IPS-NIHi11 (cell line): ENCODE measurements around the gene E2F8.

Experiments used
- DNase-seq: peaks from one replicate; pipeline ENCODE4 v3.0.0; 2012; ENCODE audit warnings: mixed read lengths, low spot score

Gene E2F8

DNA sequence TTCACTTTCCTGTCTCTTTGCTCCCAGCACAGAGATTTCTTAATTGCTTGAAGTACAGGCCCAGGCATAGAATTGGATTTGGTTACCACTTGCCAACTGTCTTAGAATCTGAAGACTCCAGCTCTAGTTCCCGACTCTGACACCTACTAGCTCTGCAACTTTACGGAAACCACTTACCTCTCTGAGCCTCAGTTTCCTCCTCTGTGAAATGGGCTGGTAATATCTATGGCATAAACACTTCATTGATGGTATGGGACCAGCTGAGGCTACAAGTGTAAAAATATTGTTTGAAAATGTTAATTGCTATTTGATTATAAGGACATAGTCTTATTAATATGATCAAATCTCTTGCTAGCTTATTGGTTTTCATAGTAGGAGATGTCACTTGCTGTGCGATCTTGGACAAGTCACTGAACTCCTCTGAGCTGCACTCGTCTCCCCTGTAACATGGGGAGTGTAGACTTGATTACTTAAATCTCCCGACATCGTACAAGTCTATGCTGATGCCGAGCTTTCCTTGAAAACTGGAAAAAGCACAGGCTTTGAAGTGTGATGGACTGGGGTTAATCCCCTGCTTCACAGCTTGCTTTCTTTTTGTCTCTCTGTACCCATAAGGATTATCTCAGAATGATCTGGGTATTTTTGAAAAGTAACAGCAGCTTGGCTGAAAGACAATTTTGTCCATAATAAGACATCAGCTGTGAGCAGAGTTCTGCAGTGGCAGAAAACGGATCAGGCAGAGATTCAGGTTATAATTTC lies 11.8 kb upstream of the E2F8 start:
- no peak for DNase-seq

DNA sequence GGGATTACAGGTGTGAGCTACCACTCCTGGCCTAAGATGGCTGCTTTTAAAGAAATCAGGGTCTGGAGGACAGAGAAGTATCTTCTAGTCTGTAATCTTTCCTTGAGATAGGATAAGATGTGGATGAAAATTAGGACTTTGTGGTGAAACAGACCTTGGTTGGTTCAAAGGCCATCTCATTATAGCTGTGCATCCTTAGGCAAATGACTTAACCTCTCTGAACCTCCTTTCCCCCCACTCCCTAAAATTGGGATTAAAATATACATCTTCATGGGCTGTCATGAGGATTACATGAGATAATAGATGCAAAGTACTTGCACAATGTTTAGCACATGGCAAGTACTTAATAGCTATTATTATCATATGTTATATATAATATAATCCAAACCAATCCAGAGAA lies 10.8 kb upstream of the E2F8 start:
- DNase-seq = no peak

DNA sequence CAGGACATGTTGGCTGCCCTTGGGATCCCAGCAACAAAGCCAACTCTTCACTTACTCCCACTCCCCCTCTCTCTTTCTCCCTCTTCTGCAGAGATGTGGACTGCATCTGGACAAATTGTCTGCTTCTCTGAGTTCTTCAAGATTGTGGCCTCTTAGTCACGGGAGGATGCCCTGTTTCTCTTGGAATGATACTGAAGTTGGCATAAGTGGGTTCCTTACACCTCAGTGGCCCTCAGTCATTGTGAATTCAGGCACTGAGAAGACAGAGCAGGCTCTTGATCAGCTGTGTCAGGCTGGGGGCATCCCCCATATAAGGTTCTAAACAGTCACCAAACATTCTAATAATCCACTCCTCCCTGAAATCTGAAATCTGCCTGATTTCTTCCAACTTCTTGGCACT lies 6.1 kb upstream of the E2F8 start:
- no peak for DNase-seq

DNA sequence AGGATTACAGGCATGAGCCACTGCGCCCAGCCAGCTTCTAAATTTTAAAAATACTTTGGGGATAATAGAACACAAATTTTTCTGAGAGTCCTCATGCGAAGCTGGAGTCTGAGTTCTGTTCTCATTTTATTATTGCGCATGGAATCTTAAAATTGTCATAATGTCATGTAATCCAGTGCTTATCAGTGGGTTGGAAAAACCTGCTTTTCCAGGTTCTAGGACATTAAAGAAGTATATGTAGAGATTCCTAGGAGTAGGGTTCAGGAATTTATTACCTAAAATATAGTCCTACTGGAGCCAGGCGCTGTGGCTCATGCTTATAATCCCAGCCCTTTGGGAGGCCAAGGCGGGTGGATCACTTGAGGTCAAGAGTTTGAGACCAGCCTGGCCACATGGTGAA lies 4.6 kb upstream of the E2F8 start:
- DNase-seq = no peak

DNA sequence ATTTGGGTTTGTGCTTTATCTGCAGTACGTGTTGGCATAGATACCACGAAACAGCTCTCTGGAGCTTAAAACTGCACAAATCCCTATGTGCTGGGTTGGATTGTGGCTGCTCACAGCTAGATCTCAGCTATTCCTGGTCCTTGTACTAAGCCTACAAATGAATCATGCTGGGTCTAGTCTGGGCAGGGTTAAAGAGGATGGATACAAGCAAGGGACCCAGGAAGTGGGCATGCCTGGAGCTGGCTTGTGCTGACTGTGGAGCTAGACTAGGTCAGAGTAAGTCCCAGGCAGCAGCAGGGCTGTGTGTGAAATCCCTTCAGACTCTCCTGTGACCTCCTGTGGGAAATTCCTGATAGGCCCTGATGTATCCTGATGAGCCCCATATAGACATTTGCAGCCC lies 3.9 kb upstream of the E2F8 start:
- no peak for DNase-seq

DNA sequence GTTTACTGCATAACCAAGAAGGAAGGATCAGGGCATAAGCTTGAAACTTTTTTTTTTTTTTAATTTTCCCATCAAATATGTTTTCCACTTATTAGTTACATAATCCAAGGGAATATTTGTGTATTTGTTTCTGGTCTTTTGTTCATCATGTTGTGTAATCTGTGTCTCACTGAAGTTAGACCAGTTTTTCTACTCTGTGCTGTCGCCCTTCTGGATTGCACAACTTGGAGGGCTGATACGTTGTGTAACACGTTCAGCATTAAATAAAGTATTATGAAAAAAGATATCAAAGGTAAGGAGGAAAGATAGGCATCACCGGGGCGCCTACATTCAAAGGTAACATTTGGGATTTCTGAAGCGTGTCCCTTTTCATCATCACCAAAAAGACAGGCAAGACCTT lies 3.3 kb upstream of the E2F8 start:
- DNase-seq = no peak

DNA sequence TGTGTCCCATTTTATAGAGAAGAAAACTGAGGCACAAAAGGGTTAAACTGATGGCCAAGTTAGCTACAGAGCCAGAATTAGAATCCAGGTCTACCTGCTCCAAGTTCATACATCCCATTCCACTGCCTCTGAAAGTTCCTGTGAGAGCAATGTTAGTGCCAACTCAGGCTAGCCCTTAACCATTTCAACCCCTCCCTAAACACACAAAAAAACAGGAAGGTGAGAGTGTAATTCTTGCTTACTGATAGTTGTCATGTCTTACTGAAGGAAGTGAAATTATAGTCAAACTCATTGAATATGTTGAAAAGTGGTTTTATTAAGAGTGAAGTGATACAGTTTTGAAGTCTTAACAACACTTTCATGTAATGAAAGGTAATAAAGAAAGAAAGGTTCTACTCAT lies 2.9 kb upstream of the E2F8 start:
- DNase-seq = no peak

DNA sequence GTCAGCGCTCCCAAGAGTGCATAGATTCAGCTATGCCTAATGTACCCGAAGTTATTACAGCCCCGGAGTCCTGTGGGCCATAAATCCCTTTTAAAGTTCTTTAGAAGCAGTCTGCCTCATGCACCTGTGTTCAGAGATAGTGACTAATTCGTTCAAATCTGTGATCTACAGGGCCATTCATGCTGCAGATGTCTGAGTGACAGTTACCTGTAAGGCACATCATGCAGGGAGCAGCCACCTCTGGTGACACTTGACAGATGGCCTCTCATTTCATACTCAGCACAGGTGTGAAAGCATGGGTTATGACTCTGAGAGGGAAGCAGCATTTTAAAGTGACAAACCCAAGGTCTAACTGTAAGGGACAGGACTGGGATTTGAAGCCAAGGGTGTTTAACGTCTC lies 2.4 kb upstream of the E2F8 start:
- DNase-seq = no peak

DNA sequence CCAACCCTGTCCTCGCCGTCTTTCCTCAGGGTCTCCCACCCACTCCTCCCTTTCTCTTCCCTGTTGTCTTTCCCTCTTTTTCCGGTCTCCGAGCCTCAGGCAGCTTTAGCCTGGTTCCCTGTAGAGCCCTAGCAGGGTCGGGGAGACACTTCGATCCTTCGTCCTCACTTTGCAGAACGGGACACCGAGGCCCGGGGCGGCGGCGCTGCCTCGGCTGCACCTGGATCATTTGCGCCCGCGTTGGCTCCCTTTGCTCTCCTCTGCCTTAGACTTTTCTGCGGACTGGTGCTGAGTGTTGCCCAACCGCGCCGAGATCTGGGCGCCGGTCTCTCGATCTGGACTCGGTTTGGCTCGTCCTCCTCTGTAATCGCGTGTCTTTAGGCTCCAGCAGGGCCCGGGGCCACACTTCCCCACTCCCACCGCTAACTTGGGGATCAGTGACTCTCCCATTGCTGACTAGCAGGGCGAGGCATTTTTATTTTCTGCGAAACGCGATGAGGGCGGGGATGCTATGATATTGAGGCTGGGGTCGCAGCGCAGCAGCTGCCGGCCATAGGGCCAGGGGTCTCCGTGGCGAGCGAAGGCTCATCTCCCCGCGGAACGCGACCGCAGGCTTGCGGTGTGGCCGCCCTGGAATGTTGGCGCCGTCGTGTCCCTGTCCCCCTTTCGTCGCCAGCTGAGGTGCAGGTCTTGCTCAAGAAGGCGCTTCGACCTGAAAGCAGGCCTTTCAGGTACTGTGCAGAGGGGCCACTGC lies 1.6 kb upstream of the E2F8 start:
- peak; percentile 44 for DNase-seq

DNA sequence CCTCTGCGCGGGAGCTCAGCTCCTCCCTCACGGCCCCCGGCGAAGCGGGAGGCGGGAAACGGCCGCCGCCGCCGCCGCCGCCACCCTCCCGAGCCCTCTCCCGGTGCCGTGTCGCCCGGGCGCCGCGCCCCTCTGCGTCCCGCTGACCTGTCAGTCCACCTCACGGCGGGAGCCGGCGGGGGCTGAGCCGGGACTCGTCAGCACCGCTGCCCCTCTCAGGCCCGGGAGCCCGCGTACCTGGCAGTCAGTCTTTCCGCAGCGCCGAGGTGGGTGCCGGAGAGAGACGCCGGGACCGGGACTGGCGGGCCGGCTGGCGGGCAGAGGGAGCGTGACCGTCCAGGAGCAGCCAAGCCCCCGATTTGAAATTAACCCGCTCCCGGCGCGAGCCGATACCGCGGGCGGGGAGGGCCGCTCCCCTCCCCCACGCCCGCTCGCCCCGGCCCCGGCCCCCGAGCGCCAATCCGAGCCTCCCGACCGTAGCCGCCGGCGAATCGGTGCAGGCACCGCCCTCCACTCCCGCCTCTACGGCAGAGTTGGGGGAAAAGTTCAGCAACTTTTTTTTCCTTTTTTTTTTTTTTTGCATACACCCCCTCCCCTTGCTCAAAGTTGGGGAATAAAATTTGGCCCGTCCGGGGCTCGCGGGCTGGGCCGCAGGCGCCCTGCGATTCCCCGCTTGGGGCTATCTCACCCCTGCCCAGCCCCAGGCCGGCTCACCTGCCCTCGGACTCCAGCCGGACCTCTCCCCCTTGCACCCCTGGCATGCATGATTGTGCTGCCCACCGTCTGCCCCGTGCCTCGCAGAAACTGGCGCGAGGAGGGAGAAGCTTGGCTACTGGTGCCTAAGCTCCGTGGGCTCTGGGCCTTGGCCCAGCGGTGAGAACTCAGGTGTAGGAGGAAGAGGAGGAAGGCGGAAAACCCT lies 774 bp upstream of the E2F8 start:
- DNase-seq = peak; percentile 90

DNA sequence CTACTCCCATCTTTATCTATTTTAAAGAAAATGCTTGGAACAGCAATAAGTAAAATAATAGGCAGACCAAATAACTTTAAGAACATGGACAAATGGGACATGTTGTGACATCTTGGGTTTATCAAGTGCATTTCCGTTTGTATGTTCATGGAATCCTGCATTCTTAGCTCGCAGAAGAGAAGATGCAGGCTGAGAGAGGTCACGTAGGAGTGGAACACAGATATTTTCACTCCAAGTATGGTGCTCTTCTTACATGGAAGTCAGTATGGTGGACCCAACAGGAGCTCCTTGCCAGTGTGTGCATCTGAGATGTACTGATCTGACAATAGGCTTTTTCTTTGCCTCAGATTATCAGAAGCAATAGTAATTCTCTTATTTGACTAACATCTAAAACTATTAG lies 1.7 kb downstream of the E2F8 start:
- DNase-seq = no peak

DNA sequence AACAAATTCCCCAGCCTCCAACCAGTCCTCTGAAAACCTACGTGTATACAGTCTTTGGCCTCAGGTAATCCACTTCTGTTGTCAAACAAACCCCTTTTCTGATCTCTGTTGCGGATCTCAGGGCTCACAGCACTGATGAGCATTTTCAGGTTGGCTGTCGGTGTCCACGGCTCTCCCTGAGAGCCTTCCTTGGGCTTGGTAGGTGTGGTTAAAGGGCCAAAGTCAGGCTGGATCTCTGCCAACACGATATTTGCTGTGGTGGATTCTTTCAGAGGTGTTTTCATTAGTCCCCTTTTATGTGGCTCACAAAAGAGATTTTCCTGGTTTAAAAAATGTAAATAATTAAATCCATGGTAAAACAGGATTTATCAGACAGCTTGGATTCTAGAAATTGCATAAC lies 2.9 kb downstream of the E2F8 start:
- no peak for DNase-seq

DNA sequence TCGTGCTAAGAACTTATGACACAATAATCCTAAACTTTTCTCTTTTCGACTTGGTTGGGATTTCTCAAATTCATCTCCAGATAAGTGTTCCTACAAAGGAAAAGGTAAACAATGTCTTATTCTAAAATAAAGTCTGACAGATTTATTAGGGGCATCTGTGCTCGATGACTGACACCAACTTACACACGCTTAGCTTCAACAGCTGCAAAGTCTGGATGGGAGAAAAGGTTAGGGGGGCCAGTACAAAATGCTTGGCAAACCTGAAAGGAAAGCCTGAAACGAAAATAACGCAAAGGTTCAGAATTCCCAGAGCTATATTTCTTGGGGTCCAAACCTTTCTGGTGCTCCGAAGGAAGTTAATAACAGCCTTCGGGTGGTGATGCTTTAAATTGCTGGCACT lies 3.4 kb downstream of the E2F8 start:
- DNase-seq = no peak

DNA sequence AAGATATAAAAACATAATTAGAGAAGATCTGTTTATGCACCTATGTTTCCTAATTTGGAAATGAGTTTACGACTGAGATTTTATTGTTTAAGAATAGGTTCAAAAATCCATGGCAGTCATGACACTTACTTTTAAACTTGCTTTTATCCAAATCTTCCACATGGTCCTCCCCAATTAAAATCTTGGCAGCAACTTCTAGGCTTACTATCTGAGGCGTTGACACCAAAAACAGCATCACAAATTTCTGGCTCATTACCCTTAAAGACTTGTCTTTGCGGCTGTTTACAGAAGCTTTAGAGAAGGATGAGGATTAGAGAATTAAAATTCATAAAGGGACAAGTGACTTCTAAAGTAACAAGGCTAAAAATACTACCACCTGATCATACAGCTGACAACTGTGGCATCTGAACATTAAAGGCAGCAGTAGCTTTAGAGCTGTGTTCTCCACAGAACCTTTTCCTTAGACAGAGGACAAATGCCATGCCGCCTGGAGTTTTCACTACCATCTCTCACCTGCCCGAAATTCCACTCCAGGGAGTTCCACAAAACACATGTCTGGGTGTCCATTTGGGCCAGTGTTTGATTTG lies 6.4 kb downstream of the E2F8 start:
- no peak for DNase-seq

DNA sequence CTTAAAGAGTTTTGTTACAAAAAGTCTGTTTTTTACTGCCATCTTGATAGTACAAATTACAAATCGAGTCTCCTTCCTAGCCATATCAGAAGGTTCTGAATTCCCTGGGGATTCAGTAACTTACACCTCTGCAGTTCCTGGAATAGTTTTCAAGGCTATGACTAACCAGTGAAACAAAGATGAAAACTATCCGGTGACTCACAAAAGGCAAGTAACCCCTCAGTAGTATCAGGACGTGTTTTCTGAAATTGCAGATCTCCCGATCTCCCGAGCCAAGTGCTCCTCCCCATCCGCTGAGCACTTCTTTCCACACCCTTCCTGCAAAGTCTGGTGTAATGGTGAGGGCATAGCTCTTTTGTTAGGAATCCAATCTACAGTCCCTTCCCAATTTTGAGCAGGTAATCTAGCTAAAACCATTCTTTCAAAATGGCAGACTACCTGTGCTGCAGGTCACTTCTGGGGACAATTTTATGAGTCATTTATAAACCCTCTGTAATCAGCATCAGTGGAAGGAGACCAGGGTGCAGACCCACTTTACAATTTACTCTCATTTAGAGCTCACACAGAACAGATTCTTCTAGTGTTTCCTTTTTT lies 7.7 kb downstream of the E2F8 start:
- DNase-seq = no peak

DNA sequence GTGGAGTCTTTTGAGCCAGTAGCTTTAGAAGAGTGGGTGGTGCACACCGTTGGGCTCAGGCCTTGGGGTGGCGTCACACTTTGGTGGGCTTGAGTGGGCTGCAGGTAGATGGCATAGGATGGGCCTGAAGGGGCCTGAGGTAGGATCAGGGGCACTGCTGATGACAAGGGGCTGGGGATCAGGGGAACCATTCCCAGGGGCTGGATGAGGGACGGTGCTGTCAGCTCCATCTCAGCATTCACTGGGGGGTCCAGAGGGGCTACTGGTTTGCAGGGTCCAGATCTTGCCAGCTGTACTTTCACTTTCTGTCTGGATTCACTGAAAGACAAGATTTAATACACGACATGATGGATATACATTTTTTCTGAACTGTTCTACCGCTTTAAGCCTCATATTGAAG lies 11.1 kb downstream of the E2F8 start:
- DNase-seq = no peak

DNA sequence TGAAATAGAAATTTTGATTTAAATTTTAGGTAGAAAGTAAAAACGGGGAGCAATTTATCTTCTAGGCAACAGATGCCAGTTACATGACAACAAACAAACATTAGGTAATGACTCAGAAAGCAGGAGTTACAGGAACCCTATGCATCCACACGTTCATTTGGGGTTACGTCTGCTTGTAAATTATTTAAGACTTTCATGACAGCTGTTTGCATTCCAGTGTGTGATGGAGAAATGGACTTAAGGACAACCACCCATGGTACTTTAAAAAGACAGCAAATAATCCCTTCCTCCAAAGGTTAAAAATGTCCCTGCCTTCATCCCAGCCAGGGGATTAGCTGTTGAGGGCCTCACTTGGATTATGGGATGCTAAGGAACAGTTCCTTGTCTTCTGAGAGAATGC lies 11.8 kb downstream of the E2F8 start:
- no peak for DNase-seq

DNA sequence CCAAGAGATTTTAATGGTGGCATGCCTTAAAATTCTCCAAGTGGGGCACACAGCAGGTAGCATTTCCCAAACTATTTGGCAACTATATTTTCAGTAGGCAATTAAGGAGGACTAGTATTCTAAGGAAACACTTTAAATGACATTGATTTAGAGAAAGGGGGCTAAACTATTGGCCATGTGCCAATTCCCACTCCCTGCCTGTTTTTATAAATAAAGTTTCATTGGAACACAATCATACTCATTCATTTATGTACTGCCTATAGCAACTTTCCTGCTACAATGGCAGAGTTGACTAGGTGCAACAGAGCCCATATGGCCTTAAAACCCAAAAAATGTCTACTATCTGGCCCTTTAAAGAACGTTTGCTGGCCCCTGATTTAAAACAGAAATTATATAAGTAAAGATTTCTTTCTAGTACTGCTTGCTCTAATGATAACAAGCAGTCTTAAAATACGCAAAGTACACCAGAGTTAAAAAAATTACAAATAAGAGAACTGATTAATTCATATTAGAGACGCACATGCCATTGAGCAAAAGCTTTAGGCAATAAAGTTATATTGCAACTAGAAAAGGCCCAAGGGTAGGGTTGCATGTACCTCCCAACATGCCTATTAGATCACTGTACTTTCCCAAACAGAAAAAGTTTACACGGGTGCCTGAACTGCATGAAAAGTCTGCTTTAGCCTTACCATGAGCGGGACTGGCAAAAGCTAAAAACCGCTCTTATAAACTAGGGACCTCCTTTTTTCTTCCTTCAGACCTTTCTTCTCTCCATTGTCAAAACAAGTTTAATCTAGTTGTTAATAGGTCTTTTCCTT lies 14.2 kb downstream of the E2F8 start:
- no peak for DNase-seq

DNA sequence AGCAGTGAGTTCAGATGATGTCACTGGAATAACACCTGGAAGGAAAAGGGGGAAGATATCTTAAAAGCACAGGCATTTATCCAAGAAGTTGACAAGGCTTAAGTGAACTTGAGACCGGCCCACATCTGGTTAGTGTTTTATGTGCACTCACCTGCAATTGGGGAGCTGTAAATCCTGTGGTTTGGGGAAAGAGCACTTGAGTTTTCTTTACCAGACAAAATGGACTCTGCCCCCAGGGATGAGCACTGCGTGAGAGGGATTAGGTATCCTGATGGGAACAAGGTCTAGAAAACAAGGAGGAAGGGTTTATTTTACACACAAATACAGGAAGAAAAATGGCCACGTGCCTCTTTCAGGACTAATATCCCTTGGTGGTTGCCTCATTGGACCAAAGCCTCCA lies 15.2 kb downstream of the E2F8 start:
- DNase-seq = no peak

DNA sequence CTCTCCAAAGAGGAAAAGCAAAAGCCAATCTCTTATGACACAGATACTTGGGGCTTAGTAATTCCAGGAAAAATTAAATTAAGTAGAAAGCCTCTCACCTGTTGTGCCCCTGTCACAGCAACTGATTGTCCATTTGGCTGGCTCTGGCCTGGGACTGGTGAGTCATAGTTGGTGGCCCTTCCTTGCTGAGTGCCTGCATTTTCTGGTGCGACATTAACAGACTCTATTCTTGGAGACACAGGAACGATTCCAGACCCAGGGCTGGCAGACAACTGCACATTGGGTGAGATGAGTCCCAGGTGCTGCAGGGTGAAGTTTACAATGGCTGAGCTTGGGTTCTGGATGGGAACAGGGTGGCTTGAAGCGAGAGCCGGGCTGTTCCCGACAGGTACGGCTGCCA lies 15.6 kb downstream of the E2F8 start:
- DNase-seq = no peak
